ENCODE measurements around the gene AUTS2. TPM values are rescaled to one million over a fixed set of nuclear protein-coding genes. Genes with fewer than 3 reads are reported as not detected.
A peak's percentile ranks its signal among the peaks of the same experiment; 100 is the strongest.
"Not testable (repeated sequence)": the region's sequence is repeated elsewhere in the genome, so short reads cannot be mapped to it uniquely, and the experiment has no call there.

AUTS2 gene
- total and polyA plus RNA-seq, 4 donors, result 4.9 to 24.4 (median 7.0) TPM

GRCh38 chr7:70812511-70812910 is 1214.2 kb downstream of the AUTS2 start:
- no peak overlapping the region for H3K4me3 ChIP-seq (ENCODE audit: low read depth in 1 of 3, low read length in 3 of 3)
- H3K36me3 ChIP-seq (ENCODE audit: control insufficient read depth in 4 of 4, insufficient read depth in 3 of 4, low read depth in 1 of 4, low read length in 3 of 4), result no peaks in the 10 kb centered on the region
- no peak for DNase-seq (ENCODE audit: low spot score)
- WGBS, result 19% methylated on average over 3 of the region's 3 CpGs
- H3K4me1 ChIP-seq (ENCODE audit: control insufficient read depth in 4 of 4, insufficient read depth in 4 of 4, low read length in 3 of 4), result peaks cover 3 to 10% (median 7%) of the 10 kb centered on the region in 4 donors
- H3K9me3 ChIP-seq (ENCODE audit: control insufficient read depth in 4 of 4, low read length in 3 of 4), result peaks cover 0 to 2% (median 0%) of the 10 kb centered on the region in 4 donors
- no peak overlapping the region for H3K27ac ChIP-seq (ENCODE audit: low read depth in 1 of 2, low read length in 2 of 2)
- peak; percentile 15 to 33 for TF ChIP-seq HNF4A (conservative IDR thresholded peaks at IDR 0.05)
- no peak for TF ChIP-seq YY1 (IDR thresholded peaks at IDR 0.05)
- TF ChIP-seq TAF1 (conservative IDR thresholded peaks at IDR 0.05), result no peak
- TF ChIP-seq, protein P1, sequence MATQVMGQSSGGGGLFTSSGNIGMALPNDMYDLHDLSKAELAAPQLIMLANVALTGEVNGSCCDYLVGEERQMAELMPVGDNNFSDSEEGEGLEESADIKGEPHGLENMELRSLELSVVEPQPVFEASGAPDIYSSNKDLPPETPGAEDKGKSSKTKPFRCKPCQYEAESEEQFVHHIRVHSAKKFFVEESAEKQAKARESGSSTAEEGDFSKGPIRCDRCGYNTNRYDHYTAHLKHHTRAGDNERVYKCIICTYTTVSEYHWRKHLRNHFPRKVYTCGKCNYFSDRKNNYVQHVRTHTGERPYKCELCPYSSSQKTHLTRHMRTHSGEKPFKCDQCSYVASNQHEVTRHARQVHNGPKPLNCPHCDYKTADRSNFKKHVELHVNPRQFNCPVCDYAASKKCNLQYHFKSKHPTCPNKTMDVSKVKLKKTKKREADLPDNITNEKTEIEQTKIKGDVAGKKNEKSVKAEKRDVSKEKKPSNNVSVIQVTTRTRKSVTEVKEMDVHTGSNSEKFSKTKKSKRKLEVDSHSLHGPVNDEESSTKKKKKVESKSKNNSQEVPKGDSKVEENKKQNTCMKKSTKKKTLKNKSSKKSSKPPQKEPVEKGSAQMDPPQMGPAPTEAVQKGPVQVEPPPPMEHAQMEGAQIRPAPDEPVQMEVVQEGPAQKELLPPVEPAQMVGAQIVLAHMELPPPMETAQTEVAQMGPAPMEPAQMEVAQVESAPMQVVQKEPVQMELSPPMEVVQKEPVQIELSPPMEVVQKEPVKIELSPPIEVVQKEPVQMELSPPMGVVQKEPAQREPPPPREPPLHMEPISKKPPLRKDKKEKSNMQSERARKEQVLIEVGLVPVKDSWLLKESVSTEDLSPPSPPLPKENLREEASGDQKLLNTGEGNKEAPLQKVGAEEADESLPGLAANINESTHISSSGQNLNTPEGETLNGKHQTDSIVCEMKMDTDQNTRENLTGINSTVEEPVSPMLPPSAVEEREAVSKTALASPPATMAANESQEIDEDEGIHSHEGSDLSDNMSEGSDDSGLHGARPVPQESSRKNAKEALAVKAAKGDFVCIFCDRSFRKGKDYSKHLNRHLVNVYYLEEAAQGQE (IDR thresholded peaks at IDR 0.05), result no peak
- TF ChIP-seq SP1 (IDR thresholded peaks at IDR 0.05), result no peak
- TF ChIP-seq, protein P2, sequence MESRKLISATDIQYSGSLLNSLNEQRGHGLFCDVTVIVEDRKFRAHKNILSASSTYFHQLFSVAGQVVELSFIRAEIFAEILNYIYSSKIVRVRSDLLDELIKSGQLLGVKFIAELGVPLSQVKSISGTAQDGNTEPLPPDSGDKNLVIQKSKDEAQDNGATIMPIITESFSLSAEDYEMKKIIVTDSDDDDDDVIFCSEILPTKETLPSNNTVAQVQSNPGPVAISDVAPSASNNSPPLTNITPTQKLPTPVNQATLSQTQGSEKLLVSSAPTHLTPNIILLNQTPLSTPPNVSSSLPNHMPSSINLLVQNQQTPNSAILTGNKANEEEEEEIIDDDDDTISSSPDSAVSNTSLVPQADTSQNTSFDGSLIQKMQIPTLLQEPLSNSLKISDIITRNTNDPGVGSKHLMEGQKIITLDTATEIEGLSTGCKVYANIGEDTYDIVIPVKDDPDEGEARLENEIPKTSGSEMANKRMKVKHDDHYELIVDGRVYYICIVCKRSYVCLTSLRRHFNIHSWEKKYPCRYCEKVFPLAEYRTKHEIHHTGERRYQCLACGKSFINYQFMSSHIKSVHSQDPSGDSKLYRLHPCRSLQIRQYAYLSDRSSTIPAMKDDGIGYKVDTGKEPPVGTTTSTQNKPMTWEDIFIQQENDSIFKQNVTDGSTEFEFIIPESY (IDR thresholded peaks at IDR 0.05), result no peak
- TF ChIP-seq EGR1 (IDR thresholded peaks at IDR 0.05; ENCODE audit: low read depth in 2 of 2), result no peak
- no peak for TF ChIP-seq GABPA (IDR thresholded peaks at IDR 0.05 in 1 of 2, conservative IDR thresholded peaks at IDR 0.05 in 1 of 2)
- TF ChIP-seq, protein P3, sequence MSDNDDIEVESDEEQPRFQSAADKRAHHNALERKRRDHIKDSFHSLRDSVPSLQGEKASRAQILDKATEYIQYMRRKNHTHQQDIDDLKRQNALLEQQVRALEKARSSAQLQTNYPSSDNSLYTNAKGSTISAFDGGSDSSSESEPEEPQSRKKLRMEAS (IDR thresholded peaks at IDR 0.05), result no peak
- TF ChIP-seq FOXA2 (IDR thresholded peaks at IDR 0.05), result no peak
- no peak for TF ChIP-seq JUND (IDR thresholded peaks at IDR 0.05)
- peak; percentile 45 for TF ChIP-seq CTCF (IDR thresholded peaks at IDR 0.05; ENCODE audit: low read depth, low read length, missing input control)
- no peak for TF ChIP-seq NR2F2 (IDR thresholded peaks at IDR 0.05)
- peak; percentile 65 to 72 for TF ChIP-seq RAD21 (IDR thresholded peaks at IDR 0.05)
- TF ChIP-seq, protein P4, sequence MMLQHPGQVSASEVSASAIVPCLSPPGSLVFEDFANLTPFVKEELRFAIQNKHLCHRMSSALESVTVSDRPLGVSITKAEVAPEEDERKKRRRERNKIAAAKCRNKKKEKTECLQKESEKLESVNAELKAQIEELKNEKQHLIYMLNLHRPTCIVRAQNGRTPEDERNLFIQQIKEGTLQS (IDR thresholded peaks at IDR 0.05), result no peak
- TF ChIP-seq HNF4G (IDR thresholded peaks at IDR 0.05), result no peak
- TF ChIP-seq FOXA1 (IDR thresholded peaks at IDR 0.05), result no peak
- peak; percentile 5 to 16 for TF ChIP-seq RXRA (IDR thresholded peaks at IDR 0.05)
- H3K9ac ChIP-seq (ENCODE audit: low read depth in 1 of 2, low read length in 2 of 2), result no peak overlapping the region
- H3K27me3 ChIP-seq (ENCODE audit: control insufficient read depth in 4 of 4, insufficient read depth in 4 of 4, low read length in 3 of 4), result no peaks in the 10 kb centered on the region

DNA sequence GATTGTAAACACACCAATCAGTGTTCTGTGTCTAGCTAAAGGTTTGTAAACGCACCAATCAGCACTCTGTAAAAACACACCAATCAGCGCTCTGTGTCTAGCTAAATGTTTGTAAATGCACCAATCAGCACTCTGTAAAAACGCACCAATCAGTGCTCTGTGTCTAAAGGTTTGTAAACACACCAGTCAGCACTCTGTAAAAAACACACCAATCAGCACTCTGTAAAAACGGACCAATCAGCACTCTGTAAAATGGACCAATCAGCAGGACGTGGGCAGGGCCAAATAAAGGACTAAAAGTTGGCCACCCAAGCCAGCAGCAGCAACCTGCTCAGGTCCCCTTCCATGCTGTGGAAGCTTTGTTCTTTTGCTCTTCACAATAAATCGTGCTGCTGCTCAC is 1224.2 kb downstream of the AUTS2 start:
- H3K9me3 ChIP-seq (ENCODE audit: control insufficient read depth in 4 of 4, low read length in 3 of 4); DNase-seq (ENCODE audit: low spot score); H3K27ac ChIP-seq (ENCODE audit: low read depth in 1 of 2, low read length in 2 of 2); H3K27me3 ChIP-seq (ENCODE audit: control insufficient read depth in 4 of 4, insufficient read depth in 4 of 4, low read length in 3 of 4); H3K36me3 ChIP-seq (ENCODE audit: control insufficient read depth in 4 of 4, insufficient read depth in 3 of 4, low read depth in 1 of 4, low read length in 3 of 4); H3K9ac ChIP-seq (ENCODE audit: low read depth in 1 of 2, low read length in 2 of 2); H3K4me3 ChIP-seq (ENCODE audit: low read depth in 1 of 3, low read length in 3 of 3): not testable (repeated sequence)
- H3K4me1 ChIP-seq (ENCODE audit: control insufficient read depth in 4 of 4, insufficient read depth in 4 of 4, low read length in 3 of 4), result peaks cover 0 to 14% (median 11%) of the 10 kb centered on the region in 4 donors
- WGBS, result 89% methylated on average over 6 of the region's 6 CpGs
